IPS DF 6.9 (cell line): ENCODE data around the gene ZFP36.

Experiments
- DNase-seq: peaks from one replicate; pipeline ENCODE4 v3.0.0-alpha.2; 2013; ENCODE audit warnings: low read depth, low spot score
- H3K27ac ChIP-seq: one replicate; pipeline ENCODE4 v1.5.1; 2013; ENCODE audit warnings: low read length, control low read depth
- H3K27me3 ChIP-seq: 2 replicates; pipeline ENCODE4 v1.6.1; 2013; ENCODE audit warnings: mild to moderate bottlenecking, low read length; ENCODE audit not compliant: control insufficient read depth, insufficient read depth
- H3K36me3 ChIP-seq: 2 replicates; pipeline ENCODE4 v1.6.1; 2013; ENCODE audit warnings: low read length; ENCODE audit not compliant: control insufficient read depth, insufficient read depth
- H3K4me1 ChIP-seq: 2 replicates; pipeline ENCODE4 v1.6.1; 2013; ENCODE audit warnings: low read length; ENCODE audit not compliant: control insufficient read depth, insufficient read depth
- H3K4me3 ChIP-seq: 2 replicates; pipeline ENCODE4 v1.5.1; 2013; ENCODE audit warnings: mild to moderate bottlenecking, low read length
- H3K9me3 ChIP-seq: 2 replicates; pipeline ENCODE4 v1.6.1; 2013; ENCODE audit warnings: low read length, inconsistent platforms; ENCODE audit not compliant: control insufficient read depth, insufficient read depth
- WGBS: extraction: QIAGEN DNeasy Blood & Tissue Kit; methylation state at CpG from one replicate; pipeline ENCODE4 v1.1.7; 2013; ENCODE audit warnings: mixed read lengths, missing lambda C conversion rate; ENCODE audit not compliant: insufficient read length, insufficient coverage; 5-methylcytosine and 5-hydroxymethylcytosine counted together

ZFP36 gene

DNA sequence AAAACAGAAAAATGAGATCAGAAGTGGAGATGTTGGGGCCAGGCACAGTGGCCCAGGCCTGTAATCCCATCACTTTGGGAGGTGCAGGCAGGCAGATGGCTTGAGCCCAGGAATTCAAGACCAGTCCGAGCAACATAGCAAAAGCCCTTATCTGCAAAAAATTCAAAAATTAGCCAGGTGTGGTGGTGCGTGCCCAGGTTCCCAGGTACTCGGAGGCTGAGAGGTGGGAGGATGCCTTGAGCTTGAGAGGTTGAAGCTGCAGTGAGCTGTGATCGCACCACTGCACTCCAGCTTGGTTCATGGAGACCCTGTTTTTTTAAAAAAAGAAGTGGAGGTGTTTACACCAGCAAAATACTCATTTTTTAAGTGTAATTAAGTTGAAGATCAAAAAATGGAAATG is 6.6 kb upstream of the ZFP36 start:
- H3K4me3 ChIP-seq: no peak overlapping the region
- no peak for DNase-seq
- H3K4me1 ChIP-seq: peaks cover 6% of the 10 kb centered on the region; the same call in 1 of the 2 replicates
- H3K27me3 ChIP-seq: no peaks in the 10 kb centered on the region
- H3K9me3 ChIP-seq: no peaks in the 10 kb centered on the region
- H3K27ac ChIP-seq: no peak overlapping the region
- H3K36me3 ChIP-seq: no peaks in the 10 kb centered on the region
- WGBS: no CpG with 5 or more reads among the region's 4 CpGs

DNA sequence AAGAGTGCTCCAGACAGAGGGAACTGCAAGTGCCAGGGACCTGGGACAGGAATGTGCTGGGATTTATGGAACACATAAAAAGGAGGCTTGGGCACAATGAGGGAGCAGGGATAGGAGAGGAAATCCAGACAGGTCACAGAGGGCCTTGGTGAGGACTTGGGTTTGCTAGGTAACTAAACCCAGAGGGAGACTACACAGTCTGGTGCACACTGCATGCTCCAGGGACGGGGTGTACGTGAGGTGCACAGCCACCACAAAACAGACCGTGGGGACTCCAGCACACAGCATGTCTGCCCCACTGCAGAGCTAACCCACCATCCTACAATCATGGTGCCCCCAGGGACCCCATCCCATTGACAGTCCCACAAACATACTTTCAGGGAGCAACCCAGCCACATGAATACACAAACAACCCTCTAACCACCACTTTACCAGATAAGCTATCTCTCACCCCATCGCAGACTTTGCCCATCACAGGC is 5.5 kb upstream of the ZFP36 start:
- WGBS: no CpG with 5 or more reads among the region's 4 CpGs
- no peaks in the 10 kb centered on the region for H3K36me3 ChIP-seq
- H3K27ac ChIP-seq: no peak overlapping the region
- H3K9me3 ChIP-seq: no peaks in the 10 kb centered on the region
- no peaks in the 10 kb centered on the region for H3K27me3 ChIP-seq
- no peak overlapping the region for H3K4me3 ChIP-seq
- DNase-seq: no peak
- peaks cover 8% of the 10 kb centered on the region; the same call in 1 of the 2 replicates for H3K4me1 ChIP-seq

DNA sequence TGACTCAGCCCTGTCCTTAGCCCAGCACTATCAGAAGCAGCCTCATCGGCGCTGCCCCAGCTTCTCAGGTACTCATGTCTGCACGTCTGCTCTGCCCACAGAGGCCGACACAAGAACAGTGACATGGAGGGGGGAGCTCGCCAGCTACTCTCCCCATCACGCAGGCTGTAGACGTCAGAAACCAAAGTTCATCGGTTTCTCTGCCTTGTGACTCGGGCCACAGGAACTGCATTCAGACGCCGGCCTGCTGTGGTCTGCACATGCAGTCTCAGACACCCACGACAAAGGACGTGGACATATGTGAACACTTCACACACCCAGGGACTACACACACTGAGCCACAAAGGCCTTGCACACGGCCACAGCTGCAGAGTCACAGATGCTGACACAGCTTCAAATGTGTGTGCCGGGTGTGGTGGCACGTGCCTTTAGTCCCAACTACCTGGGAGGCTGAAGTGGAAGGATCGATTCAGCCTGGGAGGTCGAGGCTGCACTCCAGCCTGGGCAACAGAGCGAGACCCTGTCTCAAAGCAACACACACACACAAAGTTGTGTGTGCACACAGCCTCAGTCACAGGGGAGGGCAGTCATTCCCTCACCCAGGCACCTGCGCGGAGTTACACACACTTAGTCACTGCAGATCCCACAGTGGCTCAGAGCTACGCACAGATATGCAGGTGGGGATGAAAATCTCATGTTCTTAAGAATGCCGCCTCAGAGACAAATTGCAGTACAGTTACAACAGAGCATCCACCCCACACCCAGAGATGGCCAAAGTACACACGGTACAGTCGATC is 4.9 kb upstream of the ZFP36 start:
- Histone ChIP-seq H3K27ac (no peak overlapping the region), H3K27me3 (no peaks in the 10 kb centered on the region), H3K4me1 (peaks cover 8% of the 10 kb centered on the region; the same call in 1 of the 2 replicates), H3K9me3 (no peaks in the 10 kb centered on the region), H3K36me3 (no peaks in the 10 kb centered on the region), H3K4me3 (peak overlapping the region; percentile 73; the same call in 1 of the 2 replicates)
- WGBS: no CpG with 5 or more reads among the region's 25 CpGs
- no peak for DNase-seq

DNA sequence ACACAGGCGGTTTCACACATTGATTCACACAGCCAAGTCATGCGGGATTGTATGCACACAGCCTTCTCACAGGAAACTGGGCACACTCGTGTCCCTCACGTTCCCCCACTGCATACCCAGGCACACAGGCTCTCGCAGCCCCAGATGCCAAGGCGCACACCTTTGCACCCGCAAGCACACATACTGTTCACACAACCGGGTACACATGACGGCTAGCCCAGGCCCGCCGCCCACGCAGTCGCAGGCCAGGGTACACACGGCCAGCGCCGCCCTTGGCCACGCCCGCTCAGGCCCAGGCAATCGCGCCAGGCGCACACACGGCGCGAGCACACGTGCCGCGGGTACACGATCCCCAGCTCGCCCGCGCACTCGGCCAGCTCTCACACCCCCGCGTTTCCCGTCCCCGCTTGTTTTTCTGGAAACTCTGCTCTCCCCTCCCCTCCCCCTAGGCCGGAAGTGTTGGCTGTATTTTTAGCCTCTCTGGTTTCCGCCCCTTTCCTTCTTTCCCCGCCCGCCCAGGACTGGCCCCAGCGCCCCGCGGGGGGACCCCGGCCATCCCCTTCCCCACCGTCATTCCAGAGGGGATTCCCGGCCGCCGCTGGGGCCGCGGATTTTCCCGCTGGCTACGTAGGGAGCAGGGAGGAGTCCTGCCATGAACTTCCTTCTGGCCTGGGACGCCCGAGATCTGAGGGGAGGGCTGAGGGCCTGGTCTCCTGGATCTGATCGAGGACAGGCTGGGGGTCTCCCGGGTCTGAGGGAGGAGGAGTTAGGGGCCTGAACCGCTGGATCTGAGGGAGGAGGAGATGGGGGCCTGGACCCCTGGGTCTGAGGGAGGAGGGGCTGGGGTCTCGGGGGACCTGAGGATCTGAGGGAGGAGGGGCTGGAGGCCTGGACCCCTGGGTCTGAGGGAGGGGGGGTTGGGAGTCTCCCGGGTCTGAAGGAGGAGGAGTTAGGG is 4.0 kb upstream of the ZFP36 start:
- H3K4me3 ChIP-seq: peak overlapping the region; percentile 73; the same call in 1 of the 2 replicates
- peak overlapping the region; percentile 35 for H3K27ac ChIP-seq
- H3K36me3 ChIP-seq: no peaks in the 10 kb centered on the region
- H3K9me3 ChIP-seq: no peaks in the 10 kb centered on the region
- WGBS: no CpG with 5 or more reads among the region's 59 CpGs
- no peaks in the 10 kb centered on the region for H3K27me3 ChIP-seq
- H3K4me1 ChIP-seq: peaks cover 8% of the 10 kb centered on the region; the same call in 1 of the 2 replicates
- no peak for DNase-seq

DNA sequence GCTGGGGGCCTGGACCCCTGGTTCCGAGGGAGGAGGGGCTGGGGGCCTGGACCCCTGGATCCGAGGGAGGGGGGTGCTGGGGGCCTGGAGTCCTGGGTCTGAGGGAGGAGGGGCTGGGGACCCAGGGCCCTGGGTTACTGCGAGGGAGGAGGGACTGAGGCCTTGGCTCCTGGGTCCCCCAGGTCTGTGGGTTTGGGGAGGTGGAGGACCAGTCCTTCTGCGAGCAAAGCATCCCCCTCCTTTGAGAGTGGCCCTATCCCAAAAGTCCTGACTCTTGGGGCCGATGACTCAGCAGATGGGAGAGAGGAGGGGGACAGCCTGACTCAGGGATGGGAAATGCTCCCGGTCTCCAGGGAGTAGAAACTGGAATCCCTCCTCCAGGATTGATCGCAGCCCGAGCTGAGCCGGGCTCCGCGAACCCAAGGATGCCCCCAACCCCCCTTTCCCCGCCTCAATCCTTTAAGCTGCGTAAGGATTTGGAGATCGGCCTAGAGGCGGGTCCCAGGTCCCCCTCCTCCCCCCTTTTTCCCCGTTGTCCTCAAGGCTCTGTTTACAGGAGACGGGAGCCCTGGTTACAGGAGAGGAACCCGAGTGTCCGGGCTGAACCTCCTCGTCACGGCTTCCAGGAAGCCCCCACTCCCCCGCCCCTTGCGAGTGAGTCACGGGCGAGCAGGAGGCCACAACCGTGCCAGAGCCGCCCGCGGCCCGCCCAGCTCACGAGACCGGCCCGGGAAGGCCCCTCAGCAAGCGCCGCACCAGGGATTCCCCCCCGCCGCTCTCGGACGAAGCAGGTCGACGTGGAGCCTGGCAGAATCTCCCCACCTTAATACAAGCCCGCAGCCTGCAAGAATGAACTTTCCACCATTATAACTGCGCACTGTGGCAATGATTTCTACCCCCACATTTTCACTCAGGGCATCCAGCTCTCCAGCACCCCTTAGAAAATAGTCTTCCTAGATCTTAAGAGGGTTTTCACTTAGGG is 3.0 kb upstream of the ZFP36 start:
- no CpG with 5 or more reads among the region's 43 CpGs for WGBS
- no peaks in the 10 kb centered on the region for H3K27me3 ChIP-seq
- H3K36me3 ChIP-seq: no peaks in the 10 kb centered on the region
- peak overlapping the region; percentile 73; the same call in 1 of the 2 replicates for H3K4me3 ChIP-seq
- no peaks in the 10 kb centered on the region for H3K9me3 ChIP-seq
- no peak for DNase-seq
- H3K27ac ChIP-seq: peak overlapping the region; percentile 35
- H3K4me1 ChIP-seq: peaks cover 12% of the 10 kb centered on the region

DNA sequence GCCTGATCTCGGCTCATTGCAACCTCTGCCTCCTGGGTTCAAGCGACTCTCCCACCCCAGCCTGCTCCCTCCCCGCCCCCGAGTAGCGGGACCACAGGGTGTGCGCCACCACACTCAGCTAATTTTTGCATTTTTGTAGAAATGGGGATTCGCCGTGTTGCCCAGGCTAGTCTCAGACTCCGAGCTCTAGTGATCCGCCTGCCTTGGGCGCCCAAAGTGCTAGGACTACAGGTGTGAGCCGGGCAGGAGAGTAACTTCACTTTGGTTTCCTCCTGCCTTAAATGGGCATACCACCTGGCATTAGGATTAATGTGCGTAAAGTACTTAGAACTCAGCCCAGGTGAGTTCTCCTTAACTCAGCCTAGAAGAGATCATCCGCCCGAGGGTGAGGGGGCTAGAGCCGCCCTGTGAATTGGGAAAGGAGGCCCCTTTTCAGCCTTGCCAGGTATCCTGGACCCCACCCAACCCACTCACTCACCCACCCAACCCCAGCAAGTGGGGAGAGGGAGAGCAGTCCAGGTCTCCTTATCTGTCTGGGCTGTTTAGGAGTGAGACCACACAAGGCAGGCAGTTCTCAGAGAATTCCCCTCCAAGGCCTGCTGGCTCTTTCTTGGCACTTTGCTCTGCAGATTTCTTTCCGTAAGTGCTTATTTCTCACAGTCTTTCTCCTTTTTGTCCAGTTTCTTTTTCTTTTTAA is 1.2 kb upstream of the ZFP36 start:
- H3K36me3 ChIP-seq: no peaks in the 10 kb centered on the region
- no peaks in the 10 kb centered on the region for H3K27me3 ChIP-seq
- no CpG with 5 or more reads among the region's 17 CpGs for WGBS
- H3K9me3 ChIP-seq: no peaks in the 10 kb centered on the region
- H3K4me3 ChIP-seq: no peak overlapping the region
- no peak for DNase-seq
- H3K4me1 ChIP-seq: peaks cover 13% of the 10 kb centered on the region
- no peak overlapping the region for H3K27ac ChIP-seq

DNA sequence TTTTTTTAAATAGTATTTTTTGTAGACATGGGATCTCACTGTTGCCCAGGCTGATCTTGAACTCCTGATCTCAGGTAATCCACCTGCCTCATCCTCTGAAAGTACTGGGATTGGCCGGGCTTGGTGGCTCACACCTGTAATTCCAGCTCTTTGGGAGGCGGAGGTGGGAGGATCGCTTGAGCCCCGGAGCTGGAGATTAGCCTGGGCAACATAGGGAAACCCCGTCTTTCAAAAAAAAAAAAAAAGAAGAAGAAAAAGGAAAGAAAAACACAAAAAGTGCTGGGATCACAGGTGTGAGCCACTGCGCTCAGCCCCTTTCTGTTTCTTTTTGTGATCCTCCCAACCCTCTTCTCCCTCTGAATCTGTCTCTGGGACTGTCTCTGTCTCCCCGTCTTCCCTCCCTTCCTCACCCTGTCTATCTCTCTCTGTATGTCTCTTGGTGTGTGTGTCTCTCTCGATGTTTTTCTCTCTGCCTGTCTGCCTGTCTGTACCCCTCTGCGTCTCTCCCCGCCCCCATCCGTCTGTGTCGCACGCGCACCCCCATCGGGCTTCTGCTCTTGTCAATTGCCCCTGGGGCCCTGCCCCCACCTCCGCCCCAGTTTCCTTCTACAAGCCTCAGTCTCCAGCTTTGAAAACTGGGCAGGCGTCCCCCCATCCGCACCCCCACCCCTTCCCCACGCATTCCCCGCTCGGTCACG is 540 bp upstream of the ZFP36 start:
- H3K4me3 ChIP-seq: peak overlapping the region; percentile 56; the same call in 1 of the 2 replicates
- no peak overlapping the region for H3K27ac ChIP-seq

DNA sequence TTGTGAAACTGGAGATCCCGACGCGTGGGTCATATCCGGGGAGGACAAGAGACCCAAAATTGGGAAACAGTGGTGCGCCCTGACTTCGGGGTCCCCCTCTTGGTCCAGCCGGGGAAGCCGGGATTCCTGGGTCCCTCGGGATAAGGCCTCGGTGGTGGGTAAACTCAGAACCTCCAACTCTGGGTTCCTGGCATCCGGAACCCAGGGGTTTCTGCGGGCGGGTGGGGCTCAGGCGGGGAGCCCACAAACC is 688 bp downstream of the ZFP36 start:
- H3K27me3 ChIP-seq: no peaks in the 10 kb centered on the region
- H3K36me3 ChIP-seq: no peaks in the 10 kb centered on the region
- H3K9me3 ChIP-seq: no peaks in the 10 kb centered on the region
- peaks cover 13% of the 10 kb centered on the region for H3K4me1 ChIP-seq
- peak overlapping the region; percentile 56 for H3K4me3 ChIP-seq
- no peak overlapping the region for H3K27ac ChIP-seq
- DNase-seq: no peak
- WGBS: no CpG with 5 or more reads among the region's 14 CpGs

More for the DNA sequence above, 540 bp upstream of the ZFP36 start:
- no peaks in the 10 kb centered on the region for H3K9me3 ChIP-seq
- no peaks in the 10 kb centered on the region for H3K27me3 ChIP-seq
- peaks cover 15% of the 10 kb centered on the region for H3K4me1 ChIP-seq
- DNase-seq: no peak
- no peaks in the 10 kb centered on the region for H3K36me3 ChIP-seq
- WGBS: no CpG with 5 or more reads among the region's 22 CpGs
